ENCODE results near the gene CHN1.

Gene CHN1

DNA sequence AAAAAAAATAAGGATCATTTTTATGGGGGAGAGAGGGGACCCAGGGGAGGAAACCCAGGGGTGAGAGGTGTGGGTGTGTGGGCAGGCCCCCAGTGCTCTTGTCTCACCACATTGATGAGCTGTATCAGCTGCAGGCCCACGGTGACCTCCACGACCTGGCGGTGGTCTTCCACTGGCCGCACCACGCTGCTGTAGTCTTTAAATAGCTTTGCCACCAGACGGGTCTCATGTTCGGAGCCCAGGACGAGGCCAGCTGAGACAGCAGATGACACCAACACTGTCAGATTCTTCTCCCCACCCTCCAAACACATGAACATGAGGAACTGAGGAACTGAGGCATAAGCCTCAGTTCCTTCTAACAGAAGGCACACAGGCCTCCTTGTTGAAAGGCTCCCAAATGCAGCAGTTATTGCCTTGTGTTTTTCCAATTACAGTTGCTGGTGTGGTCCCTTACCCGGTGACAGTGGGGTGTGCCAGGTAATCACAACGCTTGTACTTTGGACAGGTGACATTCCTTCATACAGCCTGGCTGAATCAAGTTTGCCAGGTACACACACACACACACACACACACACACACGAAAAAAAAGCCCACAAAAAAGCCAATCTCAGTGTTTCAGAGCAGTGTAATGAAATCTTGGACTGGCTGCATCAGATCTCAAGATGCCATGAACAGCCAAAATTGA, 245.7 kb downstream of the CHN1 start:
- no peak for DNase-seq

DNA sequence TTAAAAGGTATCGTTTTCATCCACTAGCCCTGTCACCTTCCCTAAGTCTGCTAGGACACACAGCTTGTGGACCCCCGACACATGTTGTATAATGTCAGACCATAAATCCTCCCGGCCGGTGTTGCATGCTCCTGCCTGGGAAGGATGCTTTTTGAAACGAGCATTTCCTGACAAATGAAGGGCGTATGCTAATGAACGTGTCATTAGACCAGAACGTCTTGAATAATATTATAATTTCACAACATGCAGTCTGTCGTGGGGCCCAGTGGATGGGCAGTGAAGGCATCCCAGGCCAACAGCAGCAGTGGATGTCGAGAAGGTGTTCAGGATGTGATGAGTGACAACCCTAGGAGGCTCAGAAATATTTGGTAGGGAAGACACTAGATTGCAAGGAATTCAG, 248.4 kb downstream of the CHN1 start:
- no peak for DNase-seq

DNA sequence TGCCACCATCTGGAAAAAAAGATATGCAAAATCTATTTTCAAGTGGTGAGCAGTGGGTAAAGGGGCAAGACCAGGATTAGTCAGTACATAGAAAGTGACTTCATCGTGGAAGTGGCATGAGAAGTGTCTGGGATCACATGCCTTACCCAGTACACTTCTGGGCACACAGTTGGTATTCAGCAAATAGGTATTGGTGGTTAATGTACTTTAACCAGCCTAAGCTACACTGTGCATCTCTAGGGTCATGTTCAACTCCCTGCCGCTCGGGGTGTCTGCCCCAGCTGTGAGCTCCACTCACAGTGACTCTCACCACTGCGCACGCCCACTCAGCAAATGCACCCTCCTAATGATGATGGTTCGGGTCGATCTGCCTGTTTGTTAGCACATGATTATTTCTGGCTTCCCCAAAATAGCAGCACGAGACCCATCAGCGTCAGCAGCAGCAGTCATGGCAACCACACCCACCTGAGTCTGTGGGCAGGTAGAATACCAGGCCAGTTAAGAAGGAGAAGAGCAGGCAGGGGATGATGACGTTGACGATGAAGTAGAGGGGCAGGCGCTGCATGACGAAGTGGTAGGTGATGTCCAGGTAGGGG, 252.0 kb downstream of the CHN1 start:
- DNase-seq, result no peak

DNA sequence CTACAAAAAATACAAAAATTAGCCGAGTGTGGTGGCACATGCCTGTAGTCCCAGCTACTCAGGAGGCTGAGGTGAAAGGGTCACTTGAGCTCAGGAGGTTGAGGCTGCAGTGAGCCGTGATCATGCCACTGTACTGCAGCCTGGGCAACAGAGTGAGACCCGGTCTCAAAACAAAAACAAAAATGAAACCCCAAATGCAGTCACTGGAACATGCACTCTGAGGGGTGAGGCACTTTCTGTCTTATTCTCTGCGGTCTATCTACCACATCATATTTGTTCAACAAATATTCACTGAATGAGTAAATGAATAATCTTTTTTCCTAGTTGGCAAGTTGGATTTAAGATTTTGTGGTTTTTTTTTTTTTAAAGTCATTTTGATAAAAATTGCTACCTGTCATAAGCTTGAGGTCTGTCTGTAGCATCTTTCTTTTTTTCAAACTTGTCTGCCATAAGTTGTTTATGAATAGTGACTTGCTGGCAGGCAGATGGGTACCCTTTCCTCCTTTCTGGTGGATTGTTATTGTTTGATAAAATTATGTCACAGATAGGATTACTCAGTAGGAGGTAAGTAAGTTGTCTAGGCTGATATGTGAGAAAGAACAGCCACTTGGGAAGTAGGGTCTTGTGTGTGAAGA, 252.7 kb downstream of the CHN1 start:
- no peak for DNase-seq

DNA sequence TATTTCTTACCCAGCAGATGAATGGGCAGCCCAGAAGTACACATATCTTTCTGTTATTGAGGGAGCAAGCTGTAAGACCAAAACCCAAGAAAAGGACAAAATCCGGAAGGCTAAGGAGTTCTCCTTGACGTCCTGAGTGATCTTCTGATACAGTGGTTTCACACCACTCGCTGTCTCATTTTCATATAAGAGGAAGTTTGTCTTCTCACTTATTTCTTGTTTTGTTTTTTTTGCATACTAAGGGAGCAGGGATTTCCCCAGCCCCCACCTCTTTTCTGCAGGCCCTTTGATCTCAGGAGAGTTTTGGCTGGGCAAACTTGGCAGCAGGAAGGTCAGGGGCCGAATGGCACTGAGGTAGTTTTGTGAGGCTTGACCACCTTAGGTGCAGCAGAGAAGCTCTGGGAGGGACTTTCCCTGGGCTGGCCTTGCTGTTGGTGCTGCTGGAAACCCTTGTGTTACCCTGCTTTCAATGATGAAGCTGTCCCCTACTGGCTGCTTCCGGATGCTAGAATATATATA, 254.2 kb downstream of the CHN1 start:
- no peak for DNase-seq

DNA sequence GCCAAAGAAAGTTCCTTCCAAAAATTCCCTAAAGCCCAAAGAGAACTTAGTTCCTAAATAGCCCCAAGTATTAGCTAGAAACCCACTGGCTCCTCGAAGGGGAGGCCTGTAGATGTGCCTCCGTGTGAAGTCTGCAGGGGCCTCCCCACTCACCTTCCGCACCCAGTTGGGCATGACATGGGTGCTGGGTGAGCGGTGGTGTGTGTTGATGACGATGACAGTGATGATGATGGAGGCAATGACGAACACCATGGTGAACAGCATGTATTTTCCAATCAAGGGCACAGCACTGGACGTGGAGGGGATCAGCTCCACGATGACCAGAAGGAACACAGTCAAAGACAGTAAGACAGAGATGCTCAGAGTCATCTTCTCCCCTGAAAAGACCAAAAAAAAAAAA, 255.4 kb downstream of the CHN1 start:
- DNase-seq, result no peak

DNA sequence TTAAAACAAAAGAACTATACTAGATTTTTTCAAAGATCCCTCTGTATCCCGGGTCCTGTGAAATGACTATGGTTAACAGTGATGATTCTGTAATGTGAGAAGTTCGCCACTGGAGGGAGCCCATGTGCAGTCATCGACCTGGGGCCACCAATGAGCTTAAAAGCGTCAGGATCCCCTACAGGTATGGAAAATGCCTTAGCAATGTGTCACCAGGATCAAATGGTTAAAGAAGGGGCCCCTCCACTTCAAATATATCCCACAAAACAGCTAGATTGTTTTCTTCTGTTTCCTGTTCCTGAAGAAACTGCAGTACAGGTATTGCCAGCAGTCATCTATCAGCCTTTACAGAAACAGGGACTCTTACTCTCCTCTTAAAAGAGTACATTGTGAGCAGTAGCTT, 256.2 kb downstream of the CHN1 start:
- DNase-seq, result peak; percentile 43
